SIG-M5 (cell line): ENCODE measurements around the gene SPINK1.
"Not testable (repeated sequence)": the region's sequence is repeated elsewhere in the genome, so short reads cannot be mapped to it uniquely, and the experiment has no call there.

ENCODE experiments used
- DNase-seq: peaks from one replicate; lab custom pipeline; 2025; lab: John Stamatoyannopoulos, UW

Gene SPINK1

GRCh38 chr5:147831465-147831864 lies at the start of gene SPINK1:
Gene SPINK1, minus strand, starts transcription at chr5:147831671. Its CDS starts 94 bp downstream, at chr5:147831577.
- DNase-seq = no peak

- DNase-seq = no peak
Measured at GRCh38 chr5:147880487-147880886, 49.0 kb upstream of the SPINK1 start.

- no peak for DNase-seq
Measured at GRCh38 chr5:147879784-147880183, 48.3 kb upstream of the SPINK1 start.

GRCh38 chr5:147878066-147878759 lies 46.7 kb upstream of the SPINK1 start, which contains the start of gene SCGB3A2:
Gene SCGB3A2, plus strand, starts transcription at chr5:147878711. Its CDS starts 93 bp downstream, at chr5:147878804.
- DNase-seq = no peak

- DNase-seq = no peak
Measured at GRCh38 chr5:147876626-147877025, 45.2 kb upstream of the SPINK1 start.

GRCh38 chr5:147876141-147876540 lies 44.7 kb upstream of the SPINK1 start:
- DNase-seq = no peak

GRCh38 chr5:147874910-147875367 lies 43.5 kb upstream of the SPINK1 start:
- DNase-seq = no peak

GRCh38 chr5:147874118-147874875 lies 42.8 kb upstream of the SPINK1 start:
- not testable (repeated sequence) for DNase-seq

- not testable (repeated sequence) for DNase-seq
Measured at GRCh38 chr5:147872744-147873435, 41.4 kb upstream of the SPINK1 start.

- DNase-seq = not testable (repeated sequence)
Measured at GRCh38 chr5:147871980-147872549, 40.6 kb upstream of the SPINK1 start.

GRCh38 chr5:147869892-147870291 lies 38.4 kb upstream of the SPINK1 start:
- DNase-seq = not testable (repeated sequence)

GRCh38 chr5:147869112-147869511 lies 37.6 kb upstream of the SPINK1 start:
- DNase-seq = no peak

- no peak for DNase-seq
Measured at GRCh38 chr5:147863454-147864158, 32.1 kb upstream of the SPINK1 start.

- DNase-seq = no peak
Measured at GRCh38 chr5:147860641-147861025, 29.2 kb upstream of the SPINK1 start.

- DNase-seq = no peak
Measured at GRCh38 chr5:147859962-147860640, 28.6 kb upstream of the SPINK1 start.

- no peak for DNase-seq
Measured at GRCh38 chr5:147858565-147858964, 27.1 kb upstream of the SPINK1 start.

GRCh38 chr5:147857302-147858129 lies 26.0 kb upstream of the SPINK1 start:
- DNase-seq = no peak

- DNase-seq = no peak
Measured at GRCh38 chr5:147856801-147857200, 25.3 kb upstream of the SPINK1 start.

GRCh38 chr5:147855774-147856069 lies 24.3 kb upstream of the SPINK1 start:
- no peak for DNase-seq
